ENCODE results near the gene ZC3H10.
"Not testable (repeated sequence)": the region's sequence is repeated elsewhere in the genome, so short reads cannot be mapped to it uniquely, and the experiment has no call there.

Gene ZC3H10

DNA sequence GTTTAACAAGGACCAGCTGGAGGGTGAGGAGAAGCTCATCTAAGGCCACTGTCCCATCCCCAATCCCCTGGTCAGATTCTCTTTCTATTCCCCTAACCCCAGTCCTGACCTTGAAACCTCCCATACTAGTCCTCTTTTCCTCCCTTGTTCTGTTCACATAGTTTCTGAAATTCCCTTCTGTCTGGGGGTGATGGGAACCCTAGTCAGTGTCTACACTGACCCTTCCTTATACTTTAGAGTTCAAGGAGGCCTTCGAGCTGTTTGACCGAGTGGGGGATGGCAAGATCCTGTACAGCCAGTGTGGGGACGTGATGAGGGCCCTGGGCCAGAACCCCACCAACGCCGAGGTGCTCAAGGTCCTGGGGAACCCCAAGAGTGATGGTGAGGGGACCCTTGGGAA is 36.8 kb downstream of the ZC3H10 start:
- no peak for DNase-seq (ENCODE audit: low read depth)

DNA sequence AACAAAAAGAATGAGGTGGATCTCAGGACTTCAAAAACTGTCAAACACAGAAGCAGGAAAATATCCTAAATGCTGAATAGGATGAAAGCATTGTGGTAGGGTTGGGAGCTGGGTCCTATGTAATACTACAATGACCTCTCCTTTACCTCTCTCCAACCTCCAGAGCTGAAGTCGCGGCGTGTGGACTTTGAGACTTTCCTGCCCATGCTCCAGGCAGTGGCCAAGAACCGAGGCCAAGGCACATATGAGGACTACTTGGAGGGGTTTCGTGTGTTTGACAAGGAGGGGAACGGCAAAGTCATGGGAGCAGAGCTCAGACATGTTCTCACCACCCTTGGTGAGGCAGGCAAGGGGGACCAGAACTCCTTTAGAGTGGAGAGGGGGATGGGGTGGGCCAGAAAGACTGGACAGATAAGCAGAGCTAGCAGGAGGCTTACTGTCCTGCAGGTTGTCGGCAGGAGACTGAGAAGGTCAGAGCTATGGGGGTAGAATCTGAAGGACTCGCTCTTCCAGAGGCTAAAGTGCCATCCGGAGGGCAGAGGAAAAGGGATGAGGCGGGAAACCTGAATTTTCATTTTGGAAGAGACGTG is 37.3 kb downstream of the ZC3H10 start:
- DNase-seq (ENCODE audit: low read depth), result no peak

DNA sequence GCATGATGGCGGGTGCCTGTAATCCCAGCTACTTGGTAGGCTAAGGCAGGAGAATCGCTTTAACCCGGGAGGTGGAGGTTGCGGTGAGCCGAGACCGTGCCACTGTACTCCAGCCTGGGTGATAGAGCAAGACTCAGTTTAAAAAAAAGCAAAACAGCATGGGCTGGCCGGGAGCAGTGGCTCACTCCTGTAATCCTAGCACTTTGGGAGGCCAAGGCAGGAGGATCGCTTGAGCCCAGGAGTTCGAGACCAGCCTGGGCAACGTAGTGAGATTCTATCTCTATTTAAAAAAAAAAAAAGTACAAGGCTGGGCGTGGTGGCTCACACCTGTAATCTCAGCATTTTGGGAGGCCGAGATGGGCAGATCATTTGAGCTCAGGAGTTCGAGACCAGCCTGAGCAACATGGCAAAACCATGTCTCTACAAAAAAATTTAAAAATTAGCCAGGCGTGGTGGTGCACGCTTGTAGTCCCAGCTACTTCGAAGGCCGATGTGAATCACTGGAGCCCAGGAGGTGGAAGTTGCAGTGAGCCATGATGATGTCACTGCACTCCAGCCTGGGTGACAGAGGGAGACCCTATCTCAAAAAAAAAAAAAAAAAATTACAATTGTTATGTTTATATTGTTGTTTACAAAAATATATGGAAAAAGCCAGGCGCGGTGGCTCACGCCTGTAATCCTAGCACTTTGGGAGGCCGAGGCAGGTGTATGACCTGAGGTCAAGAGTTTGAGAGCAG is 38.6 kb downstream of the ZC3H10 start:
- not testable (repeated sequence) for DNase-seq (ENCODE audit: low read depth)

DNA sequence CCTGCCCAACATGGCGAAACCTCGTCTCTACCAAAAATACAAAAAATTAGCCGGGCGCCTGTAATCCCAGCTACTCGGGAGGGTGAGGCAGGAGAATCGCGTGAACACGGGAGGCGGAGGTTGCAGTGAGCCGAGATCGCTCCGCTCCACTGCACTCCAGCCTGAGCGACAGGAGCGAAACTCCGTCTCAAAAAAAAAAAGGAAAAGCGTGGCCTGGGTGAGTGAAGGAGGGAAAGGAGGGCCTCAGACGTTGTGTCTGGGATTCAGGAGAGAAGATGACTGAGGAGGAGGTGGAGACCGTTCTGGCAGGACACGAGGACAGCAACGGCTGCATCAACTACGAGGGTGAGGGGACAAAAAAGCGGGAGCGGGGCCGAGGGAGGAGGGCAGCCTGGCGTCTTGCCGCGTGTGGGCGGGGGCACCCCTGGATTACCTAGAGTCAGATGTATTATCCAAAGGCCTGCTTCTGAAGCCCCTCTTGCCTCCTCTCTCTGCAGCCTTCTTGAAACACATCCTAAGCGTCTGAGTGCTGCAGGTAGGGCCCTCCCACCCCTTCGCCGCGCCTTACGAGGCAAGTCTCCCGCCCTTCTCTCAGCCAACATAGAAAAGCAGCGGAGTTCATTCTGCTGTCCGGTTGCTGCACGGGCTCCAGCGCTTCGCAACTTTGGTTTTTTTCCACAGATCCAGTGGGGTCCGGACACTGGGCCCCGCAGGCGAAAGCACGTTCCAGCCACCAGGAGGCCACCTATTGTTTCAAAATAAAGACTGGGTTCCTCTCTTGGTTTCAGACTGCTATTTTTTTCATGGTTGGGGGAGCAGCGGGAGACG is 39.3 kb downstream of the ZC3H10 start:
- DNase-seq (ENCODE audit: low read depth), result no peak

DNA sequence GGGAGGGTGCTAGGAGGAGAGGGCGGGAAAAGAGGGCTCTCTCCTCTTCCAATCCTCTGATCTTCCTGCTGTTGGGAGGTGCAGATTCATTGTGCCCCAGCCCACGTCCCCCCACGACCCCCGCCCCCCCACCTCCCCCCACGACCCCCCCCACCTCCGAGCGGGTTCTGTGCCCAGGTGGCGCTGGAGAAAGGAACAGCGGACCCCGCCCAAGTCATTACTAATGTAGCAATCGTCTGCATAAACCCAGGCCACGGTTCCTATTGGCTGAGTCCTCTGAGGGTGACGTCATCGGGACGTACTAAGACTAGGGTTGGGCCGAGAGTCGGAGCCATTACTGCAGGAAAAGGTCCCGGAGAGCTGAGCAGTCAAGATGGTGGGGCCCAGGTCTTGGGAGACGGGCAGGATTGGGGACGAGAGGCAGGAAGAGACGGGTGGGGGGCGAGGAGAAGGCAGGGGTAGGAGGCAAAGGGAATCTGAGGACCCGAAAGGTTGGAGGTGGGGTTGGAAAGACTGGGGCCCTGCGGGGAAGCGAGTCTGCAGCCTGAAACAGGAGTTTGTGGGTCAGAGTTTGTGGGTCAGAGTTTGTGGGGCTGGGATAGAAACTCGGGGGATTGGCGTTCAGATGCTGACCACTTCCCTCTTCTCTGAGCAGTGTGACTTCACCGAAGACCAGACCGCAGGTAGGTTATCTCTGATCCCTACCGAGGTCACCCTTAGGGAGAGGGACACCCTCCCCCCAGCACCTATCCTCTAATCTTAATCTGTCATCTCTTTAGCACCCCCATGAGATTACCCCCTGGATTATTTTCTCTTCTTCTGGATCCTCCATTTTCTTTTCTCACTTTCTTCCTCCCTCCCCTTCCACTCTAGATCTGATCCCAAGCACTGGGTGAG is 40.2 kb downstream of the ZC3H10 start, which contains the start of gene MYL6:
TSS of gene MYL6 (plus strand) at position 331 of the 897 bp plus-strand sequence. CDS start at position 374, 43 bp downstream.
- peak; percentile 90 for DNase-seq (ENCODE audit: low read depth)

DNA sequence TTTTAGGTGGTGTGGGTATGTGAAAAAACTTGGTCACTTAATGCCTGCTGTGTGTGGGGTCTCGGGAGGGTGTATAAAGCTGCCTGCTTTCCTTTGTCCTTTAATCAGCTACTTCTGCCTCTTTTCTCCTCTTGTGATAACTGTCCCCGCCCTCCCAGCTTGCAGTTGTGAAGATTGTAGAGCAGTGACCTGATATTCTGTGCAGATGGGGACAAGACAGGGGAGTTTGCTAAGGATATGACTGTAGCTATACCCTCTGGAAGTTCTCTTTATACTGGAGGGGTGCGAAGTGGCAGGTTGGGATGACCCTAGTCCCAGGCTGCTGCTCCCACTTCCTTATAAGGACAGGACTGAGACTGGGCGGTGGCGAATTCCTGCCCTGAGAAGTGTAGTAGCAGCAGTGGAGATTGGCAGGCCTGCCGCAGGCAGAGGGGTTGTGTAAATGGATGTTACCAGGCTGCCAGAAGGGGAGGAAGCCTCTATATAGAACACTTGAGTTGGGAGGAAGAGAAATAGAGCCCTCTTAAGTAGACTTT is 40.9 kb downstream of the ZC3H10 start:
- DNase-seq (ENCODE audit: low read depth), result no peak

DNA sequence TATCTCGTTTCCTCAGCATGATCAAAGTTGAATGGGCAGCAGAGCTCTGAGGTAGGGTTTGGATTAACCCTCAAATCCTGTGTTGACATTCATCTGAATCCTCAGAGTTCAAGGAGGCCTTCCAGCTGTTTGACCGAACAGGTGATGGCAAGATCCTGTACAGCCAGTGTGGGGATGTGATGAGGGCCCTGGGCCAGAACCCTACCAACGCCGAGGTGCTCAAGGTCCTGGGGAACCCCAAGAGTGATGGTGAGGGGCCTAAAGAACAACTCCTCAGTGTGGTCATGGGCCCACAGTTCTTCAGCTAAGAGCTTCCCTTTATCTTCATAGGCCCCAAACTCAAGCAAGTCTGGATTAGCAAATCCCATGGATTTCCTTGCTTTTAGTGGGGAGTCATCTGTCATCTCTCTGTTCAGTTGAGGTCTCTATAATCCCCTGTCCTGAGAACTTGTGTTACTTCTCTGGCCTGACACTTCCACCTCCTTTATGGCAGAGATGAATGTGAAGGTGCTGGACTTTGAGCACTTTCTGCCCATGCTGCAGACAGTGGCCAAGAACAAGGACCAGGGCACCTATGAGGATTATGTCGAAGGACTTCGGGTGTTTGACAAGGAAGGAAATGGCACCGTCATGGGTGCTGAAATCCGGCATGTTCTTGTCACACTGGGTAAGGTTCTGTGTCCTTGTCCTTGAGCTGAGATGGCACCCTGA is 41.6 kb downstream of the ZC3H10 start:
- DNase-seq (ENCODE audit: low read depth), result no peak

DNA sequence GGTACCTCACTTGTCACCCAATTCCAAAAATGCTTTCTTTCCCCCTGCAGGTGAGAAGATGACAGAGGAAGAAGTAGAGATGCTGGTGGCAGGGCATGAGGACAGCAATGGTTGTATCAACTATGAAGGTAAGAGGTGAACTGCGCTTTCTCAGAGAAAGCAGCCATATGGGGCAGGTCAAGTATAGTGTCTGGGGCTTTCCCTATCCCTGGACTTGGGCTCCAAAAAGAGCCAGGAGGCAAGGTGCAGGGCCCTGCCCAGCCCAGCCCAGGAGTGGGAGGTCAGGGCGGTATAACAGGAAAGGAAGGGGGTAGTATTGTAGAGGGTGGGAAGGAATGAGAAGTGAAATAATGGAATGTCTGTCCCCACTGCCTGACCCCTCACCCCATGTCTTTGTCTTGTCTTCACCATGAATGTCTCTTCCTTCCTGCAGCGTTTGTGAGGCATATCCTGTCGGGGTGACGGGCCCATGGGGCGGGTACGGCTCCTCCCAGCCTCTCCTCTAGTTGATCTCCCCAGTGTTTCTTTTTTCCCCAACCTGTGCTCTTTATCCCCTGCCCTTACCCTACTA is 42.2 kb downstream of the ZC3H10 start:
- peak; percentile 56 for DNase-seq (ENCODE audit: low read depth)

DNA sequence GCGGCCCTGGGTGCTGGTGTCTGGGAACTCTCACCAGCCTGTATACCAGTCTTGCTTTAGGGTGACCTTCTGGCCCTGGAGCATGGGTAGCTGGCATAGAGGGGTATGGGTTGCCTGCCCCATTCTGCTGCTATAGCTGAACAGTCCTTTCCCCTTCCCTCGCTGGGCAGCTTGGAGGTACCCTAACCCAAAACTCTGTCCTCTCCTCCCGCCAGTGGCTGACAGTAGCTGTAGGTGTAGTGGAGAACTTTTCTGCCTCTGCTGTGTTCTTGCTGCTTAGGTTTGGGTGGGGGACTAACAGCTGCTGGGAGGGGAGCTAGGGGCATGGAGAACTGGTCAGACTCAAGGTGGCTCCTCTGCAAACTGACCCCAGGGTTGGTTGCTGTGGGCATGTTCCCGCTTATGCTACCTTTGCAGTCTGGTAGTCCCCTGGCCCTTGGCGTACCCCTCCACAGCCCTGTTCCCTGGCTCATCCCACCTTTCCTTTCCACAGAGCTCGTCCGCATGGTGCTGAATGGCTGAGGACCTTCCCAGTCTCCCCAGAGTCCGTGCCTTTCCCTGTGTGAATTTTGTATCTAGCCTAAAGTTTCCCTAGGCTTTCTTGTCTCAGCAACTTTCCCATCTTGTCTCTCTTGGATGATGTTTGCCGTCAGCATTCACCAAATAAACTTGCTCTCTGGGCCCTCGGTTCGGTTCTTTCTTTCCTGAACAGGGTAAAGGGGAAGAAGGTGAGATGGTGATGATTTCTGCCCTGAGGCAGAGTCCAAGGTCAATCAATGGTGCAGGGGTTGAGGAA is 43.0 kb downstream of the ZC3H10 start:
- DNase-seq (ENCODE audit: low read depth), result no peak

DNA sequence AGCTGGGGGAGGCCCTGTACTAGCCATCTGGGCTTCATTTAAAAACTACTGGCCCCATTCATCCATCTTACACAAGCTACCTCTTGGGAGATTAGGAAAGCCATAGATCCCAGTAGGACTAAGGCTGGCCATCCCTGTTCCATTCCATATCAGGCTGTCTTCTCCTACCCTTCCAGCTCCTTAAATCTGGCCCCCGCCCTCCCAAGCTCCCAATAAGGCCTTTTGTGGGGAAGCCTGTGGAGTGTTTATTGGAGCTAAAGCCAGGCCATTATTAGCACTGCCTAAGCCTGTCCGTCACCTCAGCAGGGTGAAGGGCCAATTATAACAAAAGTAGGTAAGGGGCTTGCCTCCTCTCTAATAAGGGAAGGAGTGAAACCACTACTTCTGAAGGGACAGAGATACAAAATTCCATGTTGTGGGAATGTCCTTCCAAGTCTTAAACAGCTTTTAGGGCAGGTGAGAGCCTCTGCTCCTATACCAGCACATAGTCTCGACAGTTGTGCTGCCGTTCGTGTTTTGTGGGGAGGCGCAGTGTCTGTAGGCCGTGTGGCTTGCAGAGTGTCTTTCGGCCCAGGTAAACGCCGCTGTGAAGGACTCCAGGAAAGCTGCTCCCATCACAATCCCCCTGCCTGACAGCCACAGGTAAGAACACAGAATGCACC is 43.8 kb downstream of the ZC3H10 start:
- no peak for DNase-seq (ENCODE audit: low read depth)

DNA sequence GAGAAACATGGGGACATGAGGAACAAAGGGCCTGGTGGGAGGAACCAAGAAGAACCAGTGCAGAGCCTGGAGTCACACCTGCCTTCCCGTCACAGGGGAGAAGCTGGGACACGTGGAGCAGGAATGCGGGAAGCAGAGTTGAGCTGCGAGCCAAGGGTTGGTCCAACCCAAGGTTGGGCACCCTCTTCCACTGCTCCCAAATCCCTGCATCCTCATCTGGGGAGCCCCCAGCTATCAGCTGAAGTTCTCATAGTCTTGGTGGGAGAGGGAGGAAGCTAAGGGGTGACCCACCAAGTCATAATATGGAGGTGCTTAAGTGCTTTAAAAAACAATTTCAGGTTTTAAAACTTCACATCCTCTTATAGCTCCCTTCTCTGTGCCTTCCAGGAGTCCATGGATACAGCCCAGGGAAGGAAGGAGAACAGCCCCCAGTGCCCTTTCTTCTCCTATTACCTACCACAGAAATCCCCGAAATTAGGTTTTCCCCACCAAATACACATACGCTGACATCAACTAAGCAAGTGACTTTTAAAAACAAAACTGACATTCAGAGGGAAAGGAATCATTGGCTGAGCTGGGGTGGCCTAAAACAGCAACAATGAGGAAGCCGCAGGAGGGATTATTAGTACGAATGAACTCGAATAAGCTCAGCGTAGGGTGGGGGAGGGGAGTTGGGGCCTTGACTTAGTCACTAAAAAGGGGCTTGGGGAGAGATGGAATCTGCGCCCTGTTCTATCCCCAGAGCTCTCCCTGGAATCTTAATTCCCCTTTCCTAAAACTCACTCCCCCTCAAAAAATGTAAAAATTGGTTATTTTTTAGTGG is 44.6 kb downstream of the ZC3H10 start:
- no peak for DNase-seq (ENCODE audit: low read depth)

DNA sequence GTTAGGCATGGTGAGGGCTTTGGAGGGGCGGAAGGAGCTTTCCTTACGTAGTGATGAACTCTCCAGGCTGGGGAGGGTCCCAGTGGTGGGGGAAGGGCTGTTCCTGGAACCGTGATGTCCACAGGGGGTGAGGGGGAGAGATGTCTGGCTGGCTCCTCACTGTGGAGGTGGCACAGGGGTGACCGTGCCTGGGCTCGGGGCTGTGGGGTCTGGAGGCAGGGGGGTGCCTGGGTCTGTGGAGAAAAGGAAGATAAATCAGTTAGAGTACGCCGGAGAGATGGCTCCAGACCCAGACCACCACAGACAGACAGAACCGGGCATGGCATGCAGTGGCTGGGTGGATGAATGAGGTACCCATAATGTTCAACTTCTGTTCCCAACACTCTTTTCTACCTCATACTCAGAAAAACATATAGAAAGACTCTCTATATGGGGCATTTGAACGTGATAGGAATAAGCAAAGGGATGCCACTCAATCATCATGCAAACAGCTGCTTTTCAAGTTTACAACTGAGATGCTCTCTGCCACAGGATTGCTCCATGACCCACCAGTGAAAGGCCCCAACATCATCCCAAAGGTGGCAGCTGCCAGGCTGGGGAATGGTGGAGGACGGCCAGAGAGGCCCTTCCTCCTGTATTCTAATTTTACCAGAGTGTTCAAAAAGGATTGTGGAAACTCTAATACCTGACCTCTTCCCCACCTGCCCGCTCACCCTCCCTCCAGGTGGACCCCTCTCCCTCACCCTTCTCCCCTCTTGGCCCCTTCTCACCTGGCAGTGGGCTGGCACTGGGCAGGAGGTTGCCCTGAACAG is 45.7 kb downstream of the ZC3H10 start:
- no peak for DNase-seq (ENCODE audit: low read depth)

DNA sequence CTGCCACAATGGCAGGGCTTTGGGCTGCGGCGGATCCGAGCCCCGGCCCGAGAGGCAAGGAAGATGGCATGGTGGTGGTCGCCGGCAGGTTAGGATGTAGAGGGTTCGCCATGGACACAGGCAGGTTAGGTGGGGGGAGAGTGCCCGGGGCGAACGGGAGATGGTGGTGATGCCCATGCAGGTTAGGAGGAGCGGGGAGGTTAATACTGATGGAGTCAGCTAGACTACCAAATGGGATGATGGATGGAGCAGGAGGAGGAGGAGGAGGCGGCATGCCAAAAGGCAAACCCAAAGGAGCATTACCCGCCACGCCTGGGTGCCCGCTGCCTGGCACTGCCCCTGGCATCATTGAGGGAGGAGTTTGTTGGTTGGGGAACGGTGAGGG is 46.3 kb downstream of the ZC3H10 start:
- no peak for DNase-seq (ENCODE audit: low read depth)

DNA sequence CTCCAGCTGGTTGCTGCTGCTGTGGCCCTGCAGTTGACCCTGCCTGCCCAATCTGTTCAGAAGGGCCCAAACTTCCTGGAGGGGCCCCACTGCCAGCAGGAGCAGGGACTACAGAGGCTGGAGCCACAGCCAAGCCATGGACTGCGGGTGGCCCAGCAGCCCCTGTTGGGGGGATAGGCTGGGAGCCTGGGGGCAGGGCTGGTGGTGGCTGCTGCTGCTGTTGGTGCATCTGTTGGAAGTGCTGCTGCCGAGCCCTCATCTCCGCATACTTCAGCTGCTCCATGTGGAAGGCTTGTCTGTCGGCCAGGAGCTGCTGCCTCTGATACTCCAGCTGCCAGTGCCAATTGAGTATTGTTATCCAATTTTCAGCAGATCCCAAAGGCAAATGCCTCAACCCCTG is 47.3 kb downstream of the ZC3H10 start:
- no peak for DNase-seq (ENCODE audit: low read depth)

DNA sequence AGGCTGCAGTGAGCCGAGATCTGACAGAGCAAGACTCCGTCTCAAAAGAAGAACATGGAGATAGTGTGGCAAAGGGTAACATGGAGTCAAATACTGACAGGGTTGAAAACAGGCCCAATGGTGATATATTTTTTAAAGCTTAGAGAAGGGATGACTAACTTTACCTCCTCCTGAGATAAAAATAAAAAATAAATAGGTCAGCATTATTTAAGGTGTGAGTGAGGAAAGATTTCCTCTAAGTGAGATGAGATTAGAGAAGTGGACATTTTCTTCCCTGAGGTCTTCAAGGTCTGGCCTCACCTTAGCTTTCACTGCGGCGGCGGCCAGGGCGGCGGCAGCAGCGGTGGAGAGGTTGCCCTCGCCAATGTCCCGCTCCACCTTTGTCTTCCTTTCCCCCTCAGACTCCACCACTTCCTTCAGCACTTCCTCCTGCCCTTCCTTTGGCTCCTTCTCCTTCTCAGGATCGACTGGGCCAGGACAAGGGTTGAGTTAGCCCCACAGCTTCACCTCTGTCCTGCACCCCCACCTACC is 51.2 kb downstream of the ZC3H10 start:
- no peak for DNase-seq (ENCODE audit: low read depth)

DNA sequence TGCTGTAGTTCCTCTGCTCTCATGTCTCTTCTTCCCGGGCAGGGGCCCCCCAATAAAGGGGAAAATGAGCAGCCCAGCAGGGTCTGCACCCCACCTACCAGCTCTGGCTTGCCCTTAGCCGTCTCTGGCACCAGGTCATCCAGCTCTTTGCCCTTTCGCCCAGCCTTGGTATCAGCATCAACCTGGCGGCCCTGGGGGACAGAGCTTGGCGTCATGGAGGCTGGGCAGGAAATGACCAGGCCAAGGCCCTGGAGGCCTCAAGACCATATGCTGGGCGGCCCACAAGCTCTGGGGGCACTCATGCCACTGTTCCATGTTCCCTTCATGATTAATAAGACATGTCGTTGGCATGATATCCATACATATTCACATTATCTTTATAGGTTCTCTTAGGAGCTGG is 54.8 kb downstream of the ZC3H10 start:
- no peak for DNase-seq (ENCODE audit: low read depth)

Measured in T-helper 22 cell (primary cell).